GM10847 (cell line): Measurements from ENCODE around the gene ARMH1.

Experiments
- POLR2A ChIP-seq: IDR thresholded peaks from 2 replicates; pipeline ENCODE4 v1.6.1; 2011; ENCODE audit not compliant: insufficient read length; ENCODE audit errors: extremely low read depth

The ARMH1 gene

DNA sequence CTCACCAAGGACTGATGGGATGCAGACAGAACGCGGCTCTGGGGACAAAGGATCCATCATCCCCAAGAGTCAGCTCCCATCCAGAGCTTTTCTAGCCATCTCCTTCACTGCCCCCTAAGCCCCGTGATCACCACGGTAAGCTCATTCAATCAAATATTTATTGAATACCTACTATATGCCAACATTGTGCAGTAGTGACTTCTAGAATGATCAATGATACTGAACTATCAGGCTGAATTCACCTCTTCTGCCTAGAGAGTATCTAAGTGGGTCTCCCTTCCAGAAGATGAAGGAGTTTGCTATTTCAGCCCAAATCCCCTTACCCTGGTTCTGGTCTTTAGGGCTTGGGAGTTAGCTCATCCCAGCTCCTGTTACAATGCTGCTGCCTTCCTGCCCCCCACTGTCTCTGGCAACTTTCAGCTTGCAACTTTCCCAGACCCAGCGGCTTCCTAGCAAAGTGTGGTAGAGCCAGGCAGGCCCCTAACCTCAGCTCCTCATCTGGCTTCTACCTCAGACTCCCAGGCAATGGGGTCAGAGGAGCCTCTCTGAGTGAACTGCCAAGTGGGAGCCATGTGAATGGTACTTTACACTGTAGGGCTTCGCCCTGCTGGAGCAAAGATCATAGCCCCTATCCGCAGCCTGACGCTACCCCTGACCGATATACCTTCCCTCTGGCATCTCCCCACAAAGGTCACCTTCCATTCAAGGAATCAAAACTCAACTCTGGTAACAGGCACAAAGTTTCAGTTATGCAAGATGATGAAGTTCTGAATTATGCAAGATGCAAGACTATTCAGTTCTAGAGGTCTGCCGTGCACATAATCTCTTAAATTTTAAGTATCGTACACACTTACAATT lies 21.2 kb upstream of the ARMH1 start:
- no peak for TF ChIP-seq POLR2A

DNA sequence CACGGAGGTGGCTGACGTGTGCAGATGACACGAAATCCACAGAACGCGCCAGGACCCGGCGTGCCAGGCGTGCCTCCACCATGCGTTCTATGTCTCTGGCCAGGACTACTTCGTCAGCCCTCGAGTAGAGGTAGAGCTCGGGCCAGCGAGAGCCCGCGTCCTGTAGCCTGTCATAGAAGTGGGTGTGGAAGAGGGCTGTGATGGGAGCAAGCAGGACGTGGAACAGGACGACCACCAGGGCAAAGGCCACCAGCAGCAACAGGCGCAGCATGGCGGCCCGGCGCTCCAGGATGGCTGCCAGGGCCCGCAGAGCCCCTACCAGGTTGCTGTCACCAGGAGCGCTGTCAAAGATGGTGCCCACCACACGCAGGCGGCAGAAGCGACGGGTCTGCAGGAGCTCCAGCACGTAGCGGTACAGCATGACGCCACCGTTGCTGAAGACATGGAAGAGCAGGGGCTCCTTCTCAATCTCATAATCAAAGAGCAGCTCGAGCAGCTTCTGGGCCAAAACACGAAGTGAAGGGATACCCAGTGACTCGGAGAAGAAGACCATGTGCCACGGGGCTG lies 19.8 kb upstream of the ARMH1 start:
- no peak for TF ChIP-seq POLR2A

DNA sequence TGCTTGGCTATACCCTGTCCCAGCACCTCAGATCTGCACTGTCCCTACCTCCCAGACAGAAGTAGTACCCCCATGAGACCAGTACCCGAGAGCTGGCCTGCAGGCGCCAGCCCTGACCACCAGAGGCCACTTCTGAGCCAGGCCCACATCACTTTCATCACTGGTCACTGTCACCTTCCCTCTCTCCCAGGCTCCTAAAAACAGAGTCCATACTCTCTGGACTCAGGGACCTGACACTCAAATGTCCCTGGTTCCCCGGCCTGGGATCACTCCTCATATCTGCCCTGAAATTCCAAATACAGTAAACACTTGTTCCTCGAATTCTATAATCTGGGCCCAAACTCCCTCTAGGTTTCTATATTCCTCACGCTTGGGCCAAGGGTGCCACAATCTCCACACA lies 18.9 kb upstream of the ARMH1 start:
- no peak for TF ChIP-seq POLR2A

DNA sequence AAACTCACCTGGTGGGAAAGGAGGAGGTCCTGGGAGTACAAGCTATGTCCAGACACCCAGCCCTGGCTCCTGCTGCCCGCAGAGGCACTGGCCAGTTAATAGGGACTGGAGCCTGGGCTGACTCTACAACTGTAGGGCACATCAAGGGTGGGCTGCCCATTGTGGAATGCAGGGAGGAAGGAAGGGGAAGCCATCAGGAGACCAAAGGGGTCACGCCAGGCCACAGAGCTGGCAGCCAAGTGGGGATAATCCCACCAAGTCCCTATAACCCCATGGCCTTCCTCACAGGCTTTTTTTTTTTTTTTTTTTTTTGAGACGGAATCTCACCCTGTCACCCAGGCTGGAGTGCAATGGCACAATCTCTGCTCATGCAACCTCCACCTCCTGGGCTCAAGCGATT lies 14.9 kb upstream of the ARMH1 start:
- no peak for TF ChIP-seq POLR2A

DNA sequence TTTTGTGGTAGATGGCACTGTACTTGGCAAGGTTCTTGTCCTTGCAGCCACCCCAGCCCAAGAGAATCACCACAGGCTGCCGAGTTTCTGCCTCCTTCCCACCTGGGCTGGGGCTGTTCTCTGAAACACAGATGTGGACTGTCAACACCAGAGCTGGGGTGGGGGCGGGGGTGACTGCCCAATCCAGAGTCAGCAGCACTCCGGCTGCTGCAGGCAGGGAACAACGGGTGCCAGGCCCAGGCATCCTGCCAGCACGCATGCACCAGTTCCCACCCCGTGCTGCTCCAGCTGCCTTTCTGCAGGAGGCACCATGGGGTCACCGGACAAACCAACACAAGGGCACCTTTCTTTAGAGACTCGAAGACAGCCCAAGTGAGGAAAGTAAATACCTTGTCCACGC lies 14.3 kb upstream of the ARMH1 start:
- no peak for TF ChIP-seq POLR2A

DNA sequence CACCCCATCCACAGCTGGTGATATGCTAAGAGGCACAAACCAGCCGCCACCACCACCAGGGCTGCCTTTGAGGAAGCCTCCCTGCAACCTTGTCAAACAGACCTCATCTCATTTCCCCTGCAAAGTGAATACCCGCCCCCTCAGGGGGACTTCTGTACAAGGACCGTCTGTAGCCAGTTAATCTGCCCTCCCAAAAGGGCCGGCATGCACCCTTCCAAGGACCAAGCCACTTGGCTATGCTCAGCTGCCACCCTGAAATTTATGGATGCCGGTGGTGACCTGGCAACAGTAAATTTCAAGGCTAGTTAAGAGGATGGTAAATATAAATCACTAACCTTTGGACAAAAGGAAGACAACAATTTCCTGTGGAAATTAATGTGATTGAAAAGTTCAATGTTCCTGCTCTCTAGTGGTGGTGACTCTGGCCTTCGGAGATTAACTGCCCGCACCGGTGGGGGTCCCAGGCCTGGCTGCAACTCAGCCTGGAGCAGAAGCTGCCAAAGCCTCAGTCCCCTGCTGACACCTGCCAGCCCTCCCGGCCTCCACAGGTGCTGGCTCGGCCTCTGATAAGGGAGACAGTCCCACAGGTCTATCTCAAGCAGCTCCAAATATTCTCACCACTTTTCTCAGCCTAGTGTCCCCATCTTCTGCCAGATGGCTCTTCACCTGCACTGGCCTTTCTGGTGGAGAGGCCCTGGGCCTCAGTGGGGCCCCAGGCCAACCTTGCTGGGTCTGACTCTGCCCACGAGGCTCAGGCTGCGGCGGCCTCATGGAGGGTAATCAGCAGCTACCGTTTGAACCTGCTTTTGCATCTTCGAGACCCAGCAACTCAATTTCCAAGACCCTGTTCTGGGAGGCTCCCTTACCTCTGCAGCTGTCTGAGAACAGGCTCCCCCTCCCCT lies 12.5 kb upstream of the ARMH1 start:
- no peak for TF ChIP-seq POLR2A

DNA sequence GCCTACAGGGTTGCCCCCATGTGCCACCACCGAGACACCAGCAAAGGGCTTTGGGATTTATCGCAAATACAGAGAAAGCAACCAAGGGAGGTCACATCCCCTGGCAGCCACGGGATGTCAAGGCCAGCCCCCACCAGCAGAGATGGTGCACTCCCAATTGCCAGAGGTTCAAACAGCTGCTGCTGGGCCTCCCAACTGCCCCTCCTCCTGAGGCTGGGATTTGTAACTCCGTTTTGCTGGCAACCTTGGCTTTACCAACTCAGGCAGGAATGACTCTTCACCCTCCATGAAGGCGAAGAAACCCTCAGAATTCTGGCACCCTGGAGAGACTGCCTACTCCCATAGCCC lies 11.9 kb upstream of the ARMH1 start:
- TF ChIP-seq POLR2A, result no peak

DNA sequence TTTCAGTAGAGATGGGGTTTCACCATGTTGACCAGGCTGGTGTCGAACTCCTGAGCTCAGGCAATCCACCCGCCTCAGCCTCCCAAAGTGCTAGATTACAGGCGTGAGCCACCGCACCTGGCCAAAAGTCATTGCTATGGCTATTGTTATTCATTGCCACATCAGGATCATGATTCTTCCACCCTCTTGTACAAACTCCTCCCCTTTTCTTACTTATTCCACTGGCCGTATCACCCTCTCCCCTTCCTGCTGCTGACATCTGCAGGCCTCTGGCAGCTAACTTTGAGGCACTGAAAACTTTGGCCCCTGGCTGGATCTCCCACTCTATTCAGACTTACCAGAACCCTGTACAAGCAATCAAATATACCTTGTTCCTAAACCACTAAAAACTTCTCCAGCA lies 11.1 kb upstream of the ARMH1 start:
- no peak for TF ChIP-seq POLR2A

DNA sequence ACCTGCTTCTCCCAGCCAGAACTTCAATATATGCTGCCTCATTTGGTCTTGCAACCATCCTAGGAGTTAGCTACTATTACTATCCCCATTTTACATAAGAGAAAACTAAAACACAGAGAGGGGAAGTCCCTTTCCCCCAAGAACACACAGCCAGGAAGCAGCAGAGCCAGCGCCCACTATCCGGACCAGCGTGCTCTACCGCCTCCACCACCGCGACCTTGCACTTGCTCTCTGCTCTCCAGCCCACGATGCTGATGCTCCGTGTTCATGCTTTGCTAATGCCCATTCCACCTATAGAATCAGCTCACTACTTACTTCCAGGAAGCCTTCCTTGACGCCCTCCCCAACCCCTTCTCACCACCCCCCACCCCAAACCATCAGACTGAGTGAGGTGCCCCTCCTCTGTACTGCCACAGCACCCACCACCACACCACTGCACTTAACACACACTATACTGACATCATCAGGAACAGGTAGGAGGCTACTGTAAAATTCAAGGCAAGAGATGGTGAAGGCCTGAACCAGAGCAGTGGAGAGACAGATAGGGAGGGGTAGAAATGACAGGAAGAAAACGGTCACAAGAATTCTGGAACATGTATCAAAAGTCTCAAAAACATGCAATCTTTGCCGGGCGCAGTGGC lies 9.7 kb upstream of the ARMH1 start:
- no peak for TF ChIP-seq POLR2A

DNA sequence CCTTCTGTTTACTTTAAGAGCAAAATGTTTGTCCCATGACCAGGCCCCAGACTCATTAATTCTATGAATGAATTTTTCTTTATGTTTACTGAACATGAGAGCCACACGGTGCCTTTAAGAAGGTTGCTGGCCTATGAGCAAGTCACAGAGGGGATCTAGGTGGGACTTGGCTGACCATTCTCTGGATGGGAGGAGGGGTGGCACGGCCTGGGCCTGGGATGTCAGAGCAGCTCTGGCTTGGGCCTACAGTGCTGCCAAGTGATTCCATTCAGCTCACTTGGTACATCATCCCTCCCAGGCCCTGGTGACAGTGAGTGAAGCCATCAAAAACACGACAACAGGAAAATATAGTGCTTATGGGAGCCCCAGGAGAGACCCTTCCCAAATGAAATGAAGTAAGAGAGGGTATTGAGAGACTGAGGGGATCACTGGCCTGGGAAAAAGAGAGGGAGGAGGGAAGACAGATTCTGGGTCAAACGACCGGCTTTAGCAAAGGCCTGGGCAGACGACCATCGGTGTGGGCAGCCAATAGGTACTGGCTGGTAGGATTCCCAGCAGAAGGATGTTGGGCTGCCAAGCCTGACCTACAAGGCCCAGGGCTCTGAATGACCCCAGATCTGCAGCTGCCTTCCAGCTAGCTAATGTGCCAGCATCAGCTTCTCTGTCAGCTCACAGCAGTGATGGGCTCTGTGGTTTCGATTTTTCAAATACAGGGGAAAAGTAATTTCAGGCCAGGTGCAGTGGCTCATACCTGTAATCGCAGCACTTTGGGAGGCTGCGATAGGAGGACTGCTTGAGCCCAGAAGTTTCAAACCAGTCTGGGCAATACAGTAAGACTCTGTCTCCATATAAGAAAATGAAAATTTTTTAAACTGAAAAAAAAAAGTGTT lies 3.5 kb upstream of the ARMH1 start:
- no peak for TF ChIP-seq POLR2A

DNA sequence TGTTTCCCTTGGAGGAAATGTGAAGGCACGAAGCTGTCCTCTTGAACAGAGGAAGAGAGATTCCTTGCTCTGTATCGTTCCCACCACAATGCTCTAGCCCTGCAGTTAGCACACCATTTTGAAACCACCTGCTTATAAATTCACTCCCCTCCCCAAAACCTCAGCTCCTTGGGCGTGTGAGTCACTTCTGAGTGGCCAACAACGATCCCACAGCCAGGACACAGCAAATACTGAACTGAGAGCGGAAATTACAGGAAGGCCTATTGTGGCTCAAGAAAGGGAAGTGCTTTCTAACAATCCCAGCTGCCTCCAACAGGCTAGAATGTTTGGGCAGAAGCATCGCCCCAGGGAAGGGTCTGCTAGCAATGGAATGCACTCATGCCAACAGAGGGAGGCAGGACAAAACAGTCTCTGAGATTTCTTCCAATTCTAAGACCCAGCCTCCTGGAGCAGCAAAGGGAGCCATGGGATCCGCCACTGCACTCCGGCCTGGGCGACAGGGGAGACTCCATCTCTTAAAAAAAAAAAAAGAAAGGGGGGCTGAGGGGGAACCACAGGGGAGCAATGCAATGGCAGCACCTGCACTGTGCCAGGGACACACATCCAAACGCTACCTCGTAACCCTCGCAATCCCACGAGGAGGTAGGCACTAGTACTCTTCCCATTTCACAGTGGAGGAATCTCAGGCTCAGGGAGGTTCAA lies 2.1 kb upstream of the ARMH1 start:
- no peak for TF ChIP-seq POLR2A

DNA sequence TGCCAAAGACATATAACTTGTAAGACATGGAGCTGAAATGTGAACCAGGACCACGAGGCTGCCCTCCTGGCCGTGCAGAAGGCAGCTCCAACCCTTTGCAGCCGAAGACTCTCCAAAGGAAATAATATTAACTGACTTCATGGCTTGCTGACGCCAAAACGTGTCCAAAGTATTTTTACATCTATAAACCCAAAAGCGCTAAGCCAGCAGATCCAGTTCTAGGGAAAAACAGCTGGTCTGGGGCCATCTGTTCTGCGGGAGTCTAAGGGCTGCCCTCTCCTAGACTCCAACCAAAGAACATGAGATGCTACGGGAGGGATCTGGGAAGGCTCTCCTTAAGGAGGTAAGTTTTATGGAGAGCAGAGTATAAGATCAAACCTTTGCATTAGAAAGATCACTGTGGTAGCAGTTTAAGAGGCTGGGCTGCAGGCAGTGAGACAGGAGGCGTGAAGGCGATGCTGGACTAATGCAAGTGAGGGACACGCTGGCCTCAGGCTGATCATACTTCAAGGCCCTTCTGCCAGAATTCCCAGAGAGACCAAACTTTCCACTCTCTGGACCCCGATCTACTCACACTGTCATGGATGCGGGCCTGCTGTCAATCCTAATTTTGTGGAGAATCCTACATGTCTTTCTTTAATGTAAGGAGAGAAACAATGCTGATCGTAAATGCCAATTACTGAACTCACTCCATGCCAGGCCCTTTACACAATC lies 1.4 kb upstream of the ARMH1 start:
- TF ChIP-seq POLR2A, result no peak

DNA sequence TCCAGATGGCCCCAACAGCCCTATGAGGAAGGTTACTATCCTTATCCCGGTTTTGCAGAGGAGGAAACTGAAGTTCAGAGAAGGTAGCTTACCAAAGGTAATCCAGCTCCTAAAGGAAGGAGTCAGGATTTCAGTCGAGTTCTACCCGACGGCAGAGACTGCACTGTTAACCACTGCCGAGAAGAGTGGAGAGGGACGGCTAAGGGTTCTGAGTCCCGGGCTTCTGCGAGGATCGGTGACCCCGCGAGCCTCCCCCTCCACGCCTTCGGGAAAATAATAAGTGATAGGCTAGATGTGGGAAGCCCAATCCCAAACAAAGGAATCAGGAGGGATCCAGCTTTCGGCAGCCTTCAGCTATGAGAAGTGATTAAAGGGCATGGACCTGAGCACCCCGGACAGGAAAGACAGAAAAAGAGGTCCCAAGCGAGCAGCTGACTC lies 820 bp upstream of the ARMH1 start:
- TF ChIP-seq POLR2A, result no peak
